Hepatocyte (in vitro differentiated cells): ENCODE measurements around the gene TAF1. TPM values are rescaled to one million over a fixed set of nuclear protein-coding genes. Genes with fewer than 3 reads are reported as not detected.
A peak's percentile ranks its signal among the peaks of the same experiment; 100 is the strongest.
"Not testable (repeated sequence)": the region's sequence is repeated elsewhere in the genome, so short reads cannot be mapped to it uniquely, and the experiment has no call there.

Experiments used
- DNase-seq: peaks from one replicate; pipeline ENCODE4 v3.0.0-alpha.2; 2016; ENCODE audit warnings: low spot score
- H2AFZ ChIP-seq: fragments of 200-600 bp; sonication (generic); 2 replicates; pipeline ENCODE4 v1.6.0; 2016; ENCODE audit warnings: antibody characterized with exemption, mild to moderate bottlenecking
- H3K27ac ChIP-seq: fragments of 200-600 bp; sonication (generic); 2 replicates; pipeline ENCODE4 v1.5.1; 2016; ENCODE audit warnings: mild to moderate bottlenecking
- H3K27me3 ChIP-seq: fragments of 200-600 bp; sonication (generic); 2 replicates; pipeline ENCODE4 v1.6.1; 2016
- H3K36me3 ChIP-seq: fragments of 200-600 bp; sonication (generic); replicated peaks from 2 replicates; pipeline ENCODE4 v1.5.1; 2016; ENCODE audit warnings: low read depth; ENCODE audit not compliant: insufficient read depth
- H3K4me1 ChIP-seq: fragments of 200-600 bp; sonication (generic); 2 replicates; pipeline ENCODE4 v1.5.1; 2016; ENCODE audit warnings: mild to moderate bottlenecking, moderate library complexity; ENCODE audit not compliant: insufficient read depth
- H3K4me2 ChIP-seq: fragments of 200-600 bp; sonication (generic); 2 replicates; pipeline ENCODE4 v1.6.0; 2016
- H3K4me3 ChIP-seq: fragments of 200-600 bp; sonication (generic); 2 replicates; pipeline ENCODE4 v1.5.1; 2016; ENCODE audit warnings: mild to moderate bottlenecking
- H3K79me2 ChIP-seq: fragments of 200-600 bp; sonication (generic); 2 replicates; pipeline ENCODE4 v1.6.0; 2017; ENCODE audit warnings: mild to moderate bottlenecking
- H3K9me2 ChIP-seq: fragments of 200-600 bp; sonication (generic); replicated peaks from 2 replicates; pipeline ENCODE4 v1.6.0; 2017; ENCODE audit warnings: mild to moderate bottlenecking; ENCODE audit not compliant: insufficient read depth
- H3K9me3 ChIP-seq: fragments of 200-600 bp; sonication (generic); 2 replicates; pipeline ENCODE4 v1.5.1; 2016; ENCODE audit warnings: low read depth, mild to moderate bottlenecking
- H4K20me1 ChIP-seq: fragments of 200-600 bp; sonication (generic); 2 replicates; pipeline ENCODE4 v1.6.0; 2016; ENCODE audit warnings: mild to moderate bottlenecking; ENCODE audit not compliant: insufficient read depth, poor library complexity, severe bottlenecking
- EZH2 ChIP-seq: fragments of 200-600 bp; sonication (generic); IDR thresholded peaks from 2 replicates; pipeline ENCODE4 v1.6.1; 2016; ENCODE audit warnings: antibody characterized with exemption, mild to moderate bottlenecking, borderline replicate concordance
- EZH2phosphoT487 ChIP-seq: fragments of 200-600 bp; sonication (generic); IDR thresholded peaks from one replicate; pipeline ENCODE4 v1.6.1; 2018; ENCODE audit warnings: antibody characterized with exemption, mild to moderate bottlenecking, low read depth, moderate library complexity; ENCODE audit not compliant: unreplicated experiment, severe bottlenecking
- WGBS: methylation state at CpG from one replicate; pipeline ENCODE4 v1.1.6; 2016; ENCODE audit warnings: low lambda C conversion rate; ENCODE audit errors: missing lambda C conversion rate; 5-methylcytosine and 5-hydroxymethylcytosine counted together
- polyA plus RNA-seq: library from polyadenylated mRNA; unstranded; fragments of >200 nt; fragmentation: Nextera tagmentation; extraction: Ambion mirVana; gene quantifications from 2 replicates; pipeline ENCODE4 v1.2.1, GENCODE V29; 2016
- total RNA-seq: library from RNA; depleted of rRNA; stranded (reverse); fragments of >200 nt; gene quantifications from 2 replicates; pipeline ENCODE4 v1.2.3, GENCODE V29; 2014
- TF ChIP-seq, protein P1 (sequence below): fragments of 200-600 bp; sonication (generic); IDR thresholded peaks from 2 replicates; pipeline ENCODE4 v1.5.1; 2016; ENCODE audit warnings: antibody characterized with exemption, mild to moderate bottlenecking; ENCODE audit not compliant: poor library complexity

Gene TAF1
- total and polyA plus RNA-seq, 2 experiments from 2014 or later, result 1.9 to 19.2 TPM

DNA sequence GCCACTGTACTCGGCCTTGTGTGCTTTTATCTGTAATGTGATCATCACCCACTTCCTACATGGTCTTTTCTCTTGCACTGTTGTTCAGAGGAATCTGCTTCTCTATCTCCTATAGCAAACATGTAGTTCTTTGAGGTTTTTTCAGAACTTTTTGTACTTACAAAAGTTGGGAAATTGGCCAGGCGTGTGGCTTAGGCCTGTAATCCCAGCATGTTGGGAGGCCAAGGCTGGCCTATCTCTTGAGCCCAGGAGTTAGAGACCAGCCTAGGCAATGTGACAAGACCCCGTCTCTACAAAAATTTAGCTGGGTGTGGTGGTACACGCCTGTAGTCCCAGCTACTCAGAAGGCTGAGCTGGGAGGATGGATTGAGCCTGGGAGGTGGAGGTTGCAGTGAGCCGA, 30.4 kb downstream of the TAF1 start:
- Histone ChIP-seq H3K36me3 (no peaks in the 10 kb centered on the region), H3K9me2 (no peaks in the 10 kb centered on the region), H3K4me3 (no peak overlapping the region), H3K4me1 (no peaks in the 10 kb centered on the region), H3K27me3 (no peaks in the 10 kb centered on the region), H2AFZ (no peak overlapping the region), H3K4me2 (no peak overlapping the region), H4K20me1 (no peaks in the 10 kb centered on the region), H3K27ac (no peak overlapping the region), H3K9me3 (no peaks in the 10 kb centered on the region), H3K79me2 (no peaks in the 10 kb centered on the region)
- TF ChIP-seq EZH2phosphoT487 (no peak), EZH2 (no peak)
- TF ChIP-seq, protein P1, sequence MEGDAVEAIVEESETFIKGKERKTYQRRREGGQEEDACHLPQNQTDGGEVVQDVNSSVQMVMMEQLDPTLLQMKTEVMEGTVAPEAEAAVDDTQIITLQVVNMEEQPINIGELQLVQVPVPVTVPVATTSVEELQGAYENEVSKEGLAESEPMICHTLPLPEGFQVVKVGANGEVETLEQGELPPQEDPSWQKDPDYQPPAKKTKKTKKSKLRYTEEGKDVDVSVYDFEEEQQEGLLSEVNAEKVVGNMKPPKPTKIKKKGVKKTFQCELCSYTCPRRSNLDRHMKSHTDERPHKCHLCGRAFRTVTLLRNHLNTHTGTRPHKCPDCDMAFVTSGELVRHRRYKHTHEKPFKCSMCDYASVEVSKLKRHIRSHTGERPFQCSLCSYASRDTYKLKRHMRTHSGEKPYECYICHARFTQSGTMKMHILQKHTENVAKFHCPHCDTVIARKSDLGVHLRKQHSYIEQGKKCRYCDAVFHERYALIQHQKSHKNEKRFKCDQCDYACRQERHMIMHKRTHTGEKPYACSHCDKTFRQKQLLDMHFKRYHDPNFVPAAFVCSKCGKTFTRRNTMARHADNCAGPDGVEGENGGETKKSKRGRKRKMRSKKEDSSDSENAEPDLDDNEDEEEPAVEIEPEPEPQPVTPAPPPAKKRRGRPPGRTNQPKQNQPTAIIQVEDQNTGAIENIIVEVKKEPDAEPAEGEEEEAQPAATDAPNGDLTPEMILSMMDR, result no peak
- no peak for DNase-seq
- 86% methylated on average over 5 of the region's 5 CpGs for WGBS

DNA sequence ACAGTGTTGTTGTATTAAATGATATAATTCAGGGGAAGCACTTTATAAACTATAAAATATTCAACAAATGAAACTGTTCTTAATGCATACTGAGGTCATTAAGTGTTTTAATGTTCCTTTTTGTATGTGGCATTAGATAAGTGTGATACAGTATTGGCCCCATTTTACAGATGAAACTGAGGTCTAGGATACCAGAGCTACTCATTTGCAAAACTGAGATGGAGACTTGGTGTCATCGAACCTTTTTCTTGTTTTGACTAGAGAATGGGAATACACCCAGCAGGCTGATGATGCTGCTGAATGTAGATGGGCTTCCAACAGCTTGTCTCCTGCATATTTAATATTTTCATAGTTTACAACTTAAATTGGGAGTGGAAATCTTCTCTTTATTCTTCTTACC, 34.6 kb downstream of the TAF1 start:
- TF ChIP-seq EZH2, result no peak
- no peak for TF ChIP-seq EZH2phosphoT487
- TF ChIP-seq, protein P1, result no peak
- no peak overlapping the region for H3K4me3 ChIP-seq
- H3K4me2 ChIP-seq, result no peak overlapping the region
- no peak for DNase-seq
- no peaks in the 10 kb centered on the region for H4K20me1 ChIP-seq
- H3K27me3 ChIP-seq, result no peaks in the 10 kb centered on the region
- no peak overlapping the region for H3K27ac ChIP-seq
- H3K9me3 ChIP-seq, result no peaks in the 10 kb centered on the region
- H3K9me2 ChIP-seq, result no peaks in the 10 kb centered on the region
- H3K79me2 ChIP-seq, result no peaks in the 10 kb centered on the region
- 84% methylated on average over 1 of the region's 1 CpG for WGBS
- no peaks in the 10 kb centered on the region for H3K4me1 ChIP-seq
- no peaks in the 10 kb centered on the region for H3K36me3 ChIP-seq
- no peak overlapping the region for H2AFZ ChIP-seq

DNA sequence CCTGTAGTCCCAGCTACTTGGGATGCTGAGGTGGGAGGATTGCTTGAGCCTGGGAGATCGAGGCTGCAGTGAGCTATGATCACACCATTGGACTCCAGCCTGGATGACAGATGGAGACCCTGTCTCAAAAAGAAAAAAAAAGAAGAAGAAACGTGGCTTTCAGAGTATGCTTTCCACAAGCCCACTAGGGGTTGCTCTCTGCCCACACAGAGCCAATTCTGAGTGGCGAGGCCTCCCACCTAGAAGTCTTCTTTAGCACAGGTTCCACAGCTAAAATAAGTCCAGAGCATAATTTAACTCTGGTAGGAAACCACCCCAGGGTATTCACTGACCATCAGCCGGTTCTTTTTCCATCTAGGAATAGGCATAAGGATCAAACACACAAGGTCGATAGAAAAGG, 50.1 kb downstream of the TAF1 start:
- not testable (repeated sequence) for H3K4me3 ChIP-seq, H3K27me3 ChIP-seq, H3K36me3 ChIP-seq, H3K9me3 ChIP-seq, H3K9me2 ChIP-seq, H4K20me1 ChIP-seq, H3K4me2 ChIP-seq, H3K79me2 ChIP-seq, H2AFZ ChIP-seq, DNase-seq, H3K4me1 ChIP-seq, H3K27ac ChIP-seq
- 65% methylated on average over 5 of the region's 5 CpGs for WGBS

DNA sequence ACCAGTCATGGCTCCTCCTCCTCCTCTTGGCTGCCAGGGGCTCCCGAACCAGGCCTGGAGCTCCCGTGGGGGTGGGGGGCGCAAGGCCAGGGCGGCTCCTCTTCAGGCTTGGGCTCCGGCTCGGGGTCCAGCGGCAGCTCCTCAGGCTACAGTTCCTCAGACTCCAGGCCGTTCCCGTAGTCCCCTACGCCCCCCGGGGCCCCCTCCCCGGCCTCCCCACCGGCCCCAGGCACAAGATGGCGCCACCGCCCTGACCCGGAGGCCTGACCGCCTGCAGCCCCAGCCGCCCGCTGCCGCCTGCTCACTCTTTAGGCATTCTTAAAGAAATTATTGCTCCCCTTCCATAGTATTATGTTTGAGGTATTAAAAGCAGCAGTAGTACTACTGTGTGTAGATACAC, 54.5 kb downstream of the TAF1 start:
- DNase-seq, result peak; percentile 2
- H2AFZ ChIP-seq, result no peak overlapping the region
- no peak overlapping the region for H3K4me2 ChIP-seq
- 86% methylated on average over 10 of the region's 20 CpGs for WGBS
- no peaks in the 10 kb centered on the region for H3K9me2 ChIP-seq
- no peaks in the 10 kb centered on the region for H4K20me1 ChIP-seq
- H3K27me3 ChIP-seq, result no peaks in the 10 kb centered on the region
- TF ChIP-seq, protein P1, result no peak
- no peak for TF ChIP-seq EZH2phosphoT487
- TF ChIP-seq EZH2, result no peak
- H3K27ac ChIP-seq, result no peak overlapping the region
- no peaks in the 10 kb centered on the region for H3K4me1 ChIP-seq
- H3K79me2 ChIP-seq, result no peaks in the 10 kb centered on the region
- no peaks in the 10 kb centered on the region for H3K36me3 ChIP-seq
- H3K4me3 ChIP-seq, result no peak overlapping the region
- H3K9me3 ChIP-seq, result no peaks in the 10 kb centered on the region
